Natural killer cell (primary cell): ENCODE data around the gene RIMBP2. TPM values are rescaled to one million over a fixed set of nuclear protein-coding genes. Genes with fewer than 3 reads are reported as not detected.

Source experiments
- ATAC-seq, 3 donors: fragments of 150-1000 bp in 2 of 3; fragments of 200-7000 bp in 1 of 3; cut with Tn5 transposase; 1 replicate in 1 of 3; 2 replicates in 2 of 3; pipeline ENCODE4 v1.10.0; 2021; ENCODE audit warnings: mild to moderate bottlenecking in 2 of 3, moderate library complexity in 2 of 3
- DNase-seq, 2 donors: peaks; one replicate each; pipeline versions ENCODE4 v3.0.0 to v3.0.0-alpha.2; 2013 to 2021; ENCODE audit warnings: mixed read lengths in 1 of 2
- H3K27ac ChIP-seq: one replicate; pipeline ENCODE4 v1.5.1; 2013; ENCODE audit warnings: mild to moderate bottlenecking, low read length
- H3K27me3 ChIP-seq: one replicate; pipeline ENCODE4 v1.6.1; 2013; ENCODE audit warnings: low read length; ENCODE audit not compliant: control insufficient read depth, insufficient read depth
- H3K36me3 ChIP-seq: one replicate; pipeline ENCODE4 v1.6.1; 2013; ENCODE audit warnings: low read length; ENCODE audit not compliant: control insufficient read depth, insufficient read depth
- H3K4me1 ChIP-seq: one replicate; pipeline ENCODE4 v1.6.1; 2013; ENCODE audit warnings: low read length; ENCODE audit not compliant: control insufficient read depth, insufficient read depth
- H3K4me3 ChIP-seq: one replicate; pipeline ENCODE4 v1.5.1; 2013; ENCODE audit warnings: low read length
- H3K9me3 ChIP-seq: one replicate; pipeline ENCODE4 v1.6.1; 2013; ENCODE audit warnings: low read length; ENCODE audit not compliant: control insufficient read depth, insufficient read depth
- H3K27ac Mint-ChIP-seq, 2 donors: one replicate each; pipeline ENCODE4 v1.8.0; 2022; ENCODE audit warnings: mild to moderate bottlenecking in 2 of 2, mixed read lengths in 2 of 2, moderate library complexity in 1 of 2
- H3K27me3 Mint-ChIP-seq, 2 donors: one replicate each; pipeline ENCODE4 v1.8.0; 2022; ENCODE audit warnings: low read depth in 2 of 2, mixed read lengths in 2 of 2
- H3K36me3 Mint-ChIP-seq: one replicate; pipeline ENCODE4 v1.8.0; 2022; ENCODE audit warnings: mixed read lengths
- H3K4me1 Mint-ChIP-seq, 2 donors: one replicate each; pipeline ENCODE4 v1.8.0; 2022; ENCODE audit warnings: mixed read lengths in 2 of 2
- H3K4me3 Mint-ChIP-seq: one replicate; pipeline ENCODE4 v1.8.0; 2022; ENCODE audit warnings: mild to moderate bottlenecking, moderate library complexity, mixed read lengths
- H3K9me3 Mint-ChIP-seq, 2 donors: one replicate each; pipeline ENCODE4 v1.8.0; 2022; ENCODE audit warnings: mixed read lengths in 2 of 2
- WGBS: methylation state at CpG from one replicate; pipeline ENCODE4 v1.1.7; 2013; ENCODE audit warnings: missing lambda C conversion rate; ENCODE audit not compliant: insufficient coverage; 5-methylcytosine and 5-hydroxymethylcytosine counted together
- intact Hi-C: fragments of 100-400 bp; cut with micrococcal nuclease; formaldehyde crosslinking; loops from one replicate; pipeline ENCODE4 v1.14.2; 2022
- total RNA-seq, 4 donors: library from RNA; stranded (reverse); fragments of 120-200 nt in 1 of 4; gene quantifications; one replicate each; pipeline versions ENCODE4 v1.2.3 to v1.2.4, GENCODE V29; 2013 to 2022
- TF ChIP-seq, protein P1 (sequence below): fragments of 200-600 bp; IDR thresholded peaks from one replicate; pipeline ENCODE4 v1.8.0; 2022; ENCODE audit warnings: antibody characterized with exemption

RIMBP2 gene
- total RNA-seq, 3 donors from 2014 or later (not counting 1 experiment from before 2014, with no cell fraction given) = not detected

DNA sequence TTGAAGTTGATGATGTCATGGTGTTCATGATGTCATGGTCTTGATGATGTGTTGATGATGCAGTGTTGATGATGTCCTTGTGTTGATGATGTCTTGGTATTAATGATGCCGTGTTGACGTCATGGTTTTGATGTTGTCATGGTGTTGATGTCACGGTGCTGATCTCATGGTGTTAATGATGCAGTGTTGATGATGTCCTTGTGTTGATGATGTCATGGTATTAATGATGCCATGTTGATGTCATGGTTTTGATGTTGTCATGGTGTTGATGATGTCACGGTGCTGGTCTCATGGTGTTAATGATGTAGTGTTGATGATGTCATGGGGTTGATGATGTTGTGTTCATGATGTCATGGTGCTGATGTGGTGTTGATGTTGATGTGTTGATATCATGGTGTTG is 48.0 kb upstream of the RIMBP2 start:
- WGBS = 98% methylated on average over 4 of the region's 4 CpGs
- ATAC-seq (peak in 1 of 3 donors; percentile 29), DNase-seq (peak in 1 of 2 donors; percentile 27)
- Mint-ChIP-seq H3K27ac (no peak overlapping the region), H3K27me3 (peaks cover 0 to 22% of the 10 kb centered on the region in 2 donors), H3K4me1 (no peaks in the 10 kb centered on the region), H3K9me3 (no peaks in the 10 kb centered on the region), H3K36me3 (no peaks in the 10 kb centered on the region), H3K4me3 (no peak overlapping the region)
- Histone ChIP-seq H3K9me3 (no peaks in the 10 kb centered on the region), H3K4me1 (peaks cover 19% of the 10 kb centered on the region), H3K27ac (no peak overlapping the region), H3K27me3 (peaks cover 2% of the 10 kb centered on the region), H3K36me3 (no peaks in the 10 kb centered on the region), H3K4me3 (no peak overlapping the region)
- TF ChIP-seq, protein P1, sequence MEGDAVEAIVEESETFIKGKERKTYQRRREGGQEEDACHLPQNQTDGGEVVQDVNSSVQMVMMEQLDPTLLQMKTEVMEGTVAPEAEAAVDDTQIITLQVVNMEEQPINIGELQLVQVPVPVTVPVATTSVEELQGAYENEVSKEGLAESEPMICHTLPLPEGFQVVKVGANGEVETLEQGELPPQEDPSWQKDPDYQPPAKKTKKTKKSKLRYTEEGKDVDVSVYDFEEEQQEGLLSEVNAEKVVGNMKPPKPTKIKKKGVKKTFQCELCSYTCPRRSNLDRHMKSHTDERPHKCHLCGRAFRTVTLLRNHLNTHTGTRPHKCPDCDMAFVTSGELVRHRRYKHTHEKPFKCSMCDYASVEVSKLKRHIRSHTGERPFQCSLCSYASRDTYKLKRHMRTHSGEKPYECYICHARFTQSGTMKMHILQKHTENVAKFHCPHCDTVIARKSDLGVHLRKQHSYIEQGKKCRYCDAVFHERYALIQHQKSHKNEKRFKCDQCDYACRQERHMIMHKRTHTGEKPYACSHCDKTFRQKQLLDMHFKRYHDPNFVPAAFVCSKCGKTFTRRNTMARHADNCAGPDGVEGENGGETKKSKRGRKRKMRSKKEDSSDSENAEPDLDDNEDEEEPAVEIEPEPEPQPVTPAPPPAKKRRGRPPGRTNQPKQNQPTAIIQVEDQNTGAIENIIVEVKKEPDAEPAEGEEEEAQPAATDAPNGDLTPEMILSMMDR = no peak
- intact Hi-C loops = no loop called here

DNA sequence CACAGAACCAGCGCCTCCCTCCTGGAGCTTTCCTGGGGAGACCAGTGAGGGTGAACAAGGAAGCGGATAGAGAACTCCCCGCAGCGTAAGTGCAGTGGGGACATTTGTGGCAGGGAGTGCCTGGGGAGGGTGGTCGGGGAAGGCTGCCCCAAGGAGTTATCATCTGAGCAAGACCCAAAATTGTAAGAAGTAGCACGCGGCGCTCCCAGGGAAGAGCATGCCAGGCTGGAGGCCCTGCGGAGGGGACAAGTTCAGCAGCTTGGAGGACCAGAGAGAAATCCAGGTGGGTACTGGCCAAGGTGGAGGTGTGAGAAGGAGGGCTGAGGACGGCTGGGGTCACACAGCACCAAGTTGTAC is 46.2 kb upstream of the RIMBP2 start:
- Histone ChIP-seq H3K4me3 (no peak overlapping the region), H3K9me3 (no peaks in the 10 kb centered on the region), H3K4me1 (peaks cover 19% of the 10 kb centered on the region), H3K27me3 (peaks cover 2% of the 10 kb centered on the region), H3K27ac (no peak overlapping the region), H3K36me3 (no peaks in the 10 kb centered on the region)
- intact Hi-C loops = no loop called here
- WGBS = 27% methylated on average over 10 of the region's 10 CpGs
- H3K27me3 Mint-ChIP-seq = peaks cover 0 to 13% of the 10 kb centered on the region in 2 donors
- ATAC-seq (no peak), DNase-seq (no peak)
- H3K9me3 Mint-ChIP-seq = no peaks in the 10 kb centered on the region
- H3K4me3 Mint-ChIP-seq = no peak overlapping the region
- no peak overlapping the region for H3K27ac Mint-ChIP-seq
- no peaks in the 10 kb centered on the region for H3K4me1 Mint-ChIP-seq
- TF ChIP-seq, protein P1 = no peak
- no peaks in the 10 kb centered on the region for H3K36me3 Mint-ChIP-seq

DNA sequence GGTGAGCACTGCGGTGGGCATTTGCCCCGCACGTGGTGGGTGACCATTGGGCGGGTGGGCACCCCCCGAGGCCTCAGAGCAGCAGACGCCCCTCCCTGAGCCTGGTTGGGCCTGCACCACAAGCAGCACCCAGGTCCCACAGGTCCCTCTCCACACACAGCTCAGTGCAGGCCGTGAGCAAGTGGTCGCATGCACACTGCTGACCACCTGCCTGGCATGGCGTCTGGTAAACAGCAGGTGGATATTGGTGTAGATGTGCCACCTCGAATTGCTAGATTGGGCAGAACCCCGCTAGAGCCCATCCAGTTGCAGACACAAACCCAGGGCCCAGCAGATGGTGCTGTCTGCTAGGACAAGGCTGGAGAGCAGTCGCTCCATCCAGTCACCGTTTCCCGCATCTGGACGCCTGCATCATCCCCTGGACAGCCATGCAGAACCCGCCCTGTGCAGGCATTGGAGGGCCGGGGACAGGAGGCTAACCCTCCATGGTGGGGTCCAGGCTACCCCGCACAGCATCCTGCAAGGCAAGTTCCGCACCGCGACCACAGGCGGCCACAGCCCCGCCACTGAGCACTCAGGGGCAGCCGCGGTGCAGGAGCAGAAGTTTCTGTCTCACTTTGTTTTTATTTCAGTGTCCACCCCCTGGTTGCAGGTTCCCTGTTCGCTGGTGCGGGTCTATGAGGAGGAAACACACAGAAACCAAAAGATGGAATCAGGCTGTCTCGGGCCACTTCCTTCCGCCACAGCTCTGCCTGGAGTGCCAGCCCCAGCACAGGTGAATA is 45.6 kb upstream of the RIMBP2 start:
- Histone ChIP-seq H3K9me3 (no peaks in the 10 kb centered on the region), H3K4me3 (no peak overlapping the region), H3K27ac (no peak overlapping the region), H3K4me1 (peaks cover 19% of the 10 kb centered on the region), H3K27me3 (peaks cover 2% of the 10 kb centered on the region), H3K36me3 (no peaks in the 10 kb centered on the region)
- Mint-ChIP-seq H3K4me1 (no peaks in the 10 kb centered on the region), H3K27ac (no peak overlapping the region), H3K4me3 (no peak overlapping the region), H3K36me3 (no peaks in the 10 kb centered on the region), H3K9me3 (no peaks in the 10 kb centered on the region), H3K27me3 (peaks cover 0 to 13% of the 10 kb centered on the region in 2 donors)
- 19% methylated on average over 29 of the region's 29 CpGs for WGBS
- intact Hi-C loops = loop anchor here (1.0 kb wide), 1 partner anchor 57 kb away; no protein-coding TSS in a partner anchor
- peak; percentile 30 to 45 (median 43) for ATAC-seq
- DNase-seq = peak in 1 of 2 donors; percentile 74
- TF ChIP-seq, protein P1 = peak; percentile 18
